Measurements from ENCODE around the gene TMPRSS7.

DNA sequence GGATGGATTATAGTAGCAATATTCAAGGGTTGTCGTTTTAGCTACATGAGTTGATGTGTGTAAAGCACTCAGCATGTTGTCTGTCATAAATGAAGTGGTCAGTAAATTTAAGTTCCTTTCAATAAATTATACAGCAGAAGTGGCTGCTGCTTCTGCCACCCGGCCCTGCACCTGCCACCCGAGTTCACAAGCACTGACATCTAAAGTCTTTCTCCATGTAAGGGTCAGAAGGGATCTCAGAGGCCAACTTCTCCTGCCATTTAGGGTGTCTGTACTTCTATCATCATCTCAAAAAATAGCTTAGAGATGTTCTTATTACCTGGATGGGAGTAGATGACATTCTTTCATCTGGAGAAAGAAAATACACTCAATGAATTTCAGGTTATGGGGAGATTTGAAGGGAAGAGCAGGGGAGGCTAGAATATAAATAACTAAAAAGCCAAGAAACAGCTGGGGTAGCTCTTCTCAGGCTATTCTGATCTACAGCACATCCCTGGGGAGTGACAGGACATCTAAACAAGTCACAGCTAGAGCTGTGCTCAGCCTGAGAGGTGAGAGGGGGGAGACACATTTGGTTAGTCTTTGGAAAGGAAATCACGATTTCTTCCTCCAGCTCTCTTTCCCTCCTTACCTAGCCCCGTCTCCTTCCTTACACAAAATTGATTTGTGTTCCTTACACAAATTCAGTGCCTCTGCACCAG, 90.5 kb downstream of the TMPRSS7 start:
- TF ChIP-seq POLR2AphosphoS5 (IDR thresholded peaks at IDR 0.05) = no peak
- TF ChIP-seq, protein P1, sequence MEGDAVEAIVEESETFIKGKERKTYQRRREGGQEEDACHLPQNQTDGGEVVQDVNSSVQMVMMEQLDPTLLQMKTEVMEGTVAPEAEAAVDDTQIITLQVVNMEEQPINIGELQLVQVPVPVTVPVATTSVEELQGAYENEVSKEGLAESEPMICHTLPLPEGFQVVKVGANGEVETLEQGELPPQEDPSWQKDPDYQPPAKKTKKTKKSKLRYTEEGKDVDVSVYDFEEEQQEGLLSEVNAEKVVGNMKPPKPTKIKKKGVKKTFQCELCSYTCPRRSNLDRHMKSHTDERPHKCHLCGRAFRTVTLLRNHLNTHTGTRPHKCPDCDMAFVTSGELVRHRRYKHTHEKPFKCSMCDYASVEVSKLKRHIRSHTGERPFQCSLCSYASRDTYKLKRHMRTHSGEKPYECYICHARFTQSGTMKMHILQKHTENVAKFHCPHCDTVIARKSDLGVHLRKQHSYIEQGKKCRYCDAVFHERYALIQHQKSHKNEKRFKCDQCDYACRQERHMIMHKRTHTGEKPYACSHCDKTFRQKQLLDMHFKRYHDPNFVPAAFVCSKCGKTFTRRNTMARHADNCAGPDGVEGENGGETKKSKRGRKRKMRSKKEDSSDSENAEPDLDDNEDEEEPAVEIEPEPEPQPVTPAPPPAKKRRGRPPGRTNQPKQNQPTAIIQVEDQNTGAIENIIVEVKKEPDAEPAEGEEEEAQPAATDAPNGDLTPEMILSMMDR (IDR thresholded peaks at IDR 0.05) = no peak
